K562 (cell line): ENCODE measurements around the gene LRMDA. TPM values are rescaled to one million over a fixed set of nuclear protein-coding genes. Genes with fewer than 3 reads are reported as not detected.

Source experiments
- ATAC-seq: fragments of 200-7000 bp; cut with Tn5 transposase; 3 replicates; pipeline ENCODE4 v1.9.1; 2020; ENCODE audit warnings: moderate library complexity
- BruUV-seq: library from RNA; stranded (reverse); fragments of 400-500 nt; replicated peaks from 2 replicates; lab custom pipeline; 2021; lab: Mats Ljungman, UMichigan
- CTCF ChIA-PET: fragments of 300-600 bp; formaldehyde crosslinking; extraction: SDS; loops from one replicate; lab custom pipeline; 2021; ENCODE audit warnings: low intra/inter-chr PET ratio; lab: Yijun Ruan, JAX
- POLR2A ChIA-PET: fragments of 300-600, 350-650 bp; sonication (Branson Sonifier 250); formaldehyde crosslinking; extraction: SDS; loops from one replicate; lab custom pipeline; 2021; ENCODE audit warnings: antibody characterized with exemption, inconsistent platforms; lab: Yijun Ruan, JAX
- DNase-seq, 4 experiments: peaks; one replicate each; pipeline versions ENCODE4 v3.0.0 to v3.0.0-alpha.2; 2011 to 2018; ENCODE audit warnings: low spot score in 3 of 4, mixed read lengths in 3 of 4; ENCODE audit errors: extremely low read depth in 1 of 4
- FAIRE-seq: peaks from 2 replicates; lab custom pipeline; 2011; peaks lifted over from hg19 to GRCh38; lab: Jason Lieb, UNC
- H2AFZ ChIP-seq: 2 replicates; pipeline ENCODE4 v1.6.0; 2011; ENCODE audit warnings: low read depth, low read length, control low read depth, inconsistent platforms
- H3K27ac ChIP-seq: fragments of 200-600 bp; 3 replicates; pipeline ENCODE4 v1.8.0; 2011; ENCODE audit warnings: low read depth, mild to moderate bottlenecking, control low read depth, inconsistent platforms, low read length, moderate library complexity, mixed read lengths; ENCODE audit errors: extremely low read depth
- H3K27me3 ChIP-seq, 2 experiments: fragments of 300-600 bp in 1 of 2; 2 replicates in 1 of 2; 3 replicates in 1 of 2; pipeline versions ENCODE4 v1.6.0 to v1.8.0; 2011; ENCODE audit warnings: inconsistent platforms in 2 of 2, low read length in 2 of 2, mild to moderate bottlenecking in 1 of 2, mixed read lengths in 1 of 2, moderate library complexity in 1 of 2; ENCODE audit not compliant: control insufficient read depth in 2 of 2, insufficient read depth in 2 of 2
- H3K36me3 ChIP-seq: fragments of 300-600 bp; 3 replicates; pipeline ENCODE4 v1.8.0; 2011; ENCODE audit warnings: mild to moderate bottlenecking, low read length, inconsistent platforms; ENCODE audit not compliant: control insufficient read depth, insufficient read depth
- H3K4me1 ChIP-seq, 2 experiments: fragments of 200-600 bp in 1 of 2; replicated peaks in 1 of 2; 2 replicates in 1 of 2; 3 replicates in 1 of 2; pipeline versions ENCODE4 v1.5.1 to v1.8.0; 2011; ENCODE audit warnings: inconsistent platforms in 2 of 2, low read length in 2 of 2, mild to moderate bottlenecking in 1 of 2, mixed read lengths in 1 of 2, moderate library complexity in 1 of 2; ENCODE audit not compliant: control insufficient read depth in 2 of 2, insufficient read depth in 2 of 2
- H3K4me2 ChIP-seq: 2 replicates; pipeline ENCODE4 v1.6.1; 2011; ENCODE audit warnings: low read length, control low read depth, inconsistent platforms, mixed read lengths; ENCODE audit not compliant: insufficient read depth
- H3K4me3 ChIP-seq: fragments of 200-600 bp; sonication (generic), shearing (Covaris generic); 2 replicates; pipeline ENCODE4 v1.5.1; 2016; ENCODE audit warnings: control low read depth, inconsistent platforms
- H3K79me2 ChIP-seq: fragments of 200-600 bp; 3 replicates; pipeline ENCODE4 v1.8.0; 2011; ENCODE audit warnings: low read length, inconsistent platforms; ENCODE audit not compliant: control insufficient read depth, insufficient read depth
- H3K9ac ChIP-seq, 2 experiments: 2 replicates each; pipeline versions ENCODE4 v1.6.0 to v1.6.1; 2011; ENCODE audit warnings: low read depth in 2 of 2, low read length in 2 of 2, control low read depth in 1 of 2, inconsistent platforms in 1 of 2, mild to moderate bottlenecking in 1 of 2, mixed read lengths in 1 of 2; ENCODE audit not compliant: insufficient read depth in 1 of 2
- H3K9me1 ChIP-seq: one replicate; pipeline ENCODE4 v1.6.0; 2011; ENCODE audit warnings: inconsistent platforms, mild to moderate bottlenecking, low read length, moderate library complexity; ENCODE audit not compliant: control insufficient read depth, insufficient read depth
- H3K9me3 ChIP-seq: replicated peaks from 2 replicates; pipeline ENCODE4 v1.5.1; 2011; ENCODE audit warnings: low read depth, low read length, inconsistent platforms; ENCODE audit not compliant: control insufficient read depth, insufficient read depth
- H4K20me1 ChIP-seq: replicated peaks from 2 replicates; pipeline ENCODE4 v1.6.1; 2011; ENCODE audit warnings: low read length, inconsistent platforms, mixed read lengths; ENCODE audit not compliant: control insufficient read depth, insufficient read depth
- GTF2A2 ChIP-seq: IDR thresholded peaks from 2 replicates; pipeline ENCODE4 v1.6.1; 2016; ENCODE audit warnings: mild to moderate bottlenecking, missing genetic modification characterization, missing compliant biosample characterization
- HDAC1 ChIP-seq, 2 experiments: fragments of 450-650 bp; IDR thresholded peaks; 2 replicates each; pipeline ENCODE4 v1.6.1; 2016 to 2017; ENCODE audit warnings: inconsistent platforms in 1 of 2, mild to moderate bottlenecking in 1 of 2, moderate library complexity in 1 of 2
- HEY1 ChIP-seq: fragments of 250-450 bp; sonication (Bioruptor Pico); IDR thresholded peaks from 2 replicates; pipeline ENCODE4 v1.5.0; 2020; ENCODE audit warnings: mild to moderate bottlenecking, moderate library complexity, borderline replicate concordance
- HMG20B ChIP-seq: fragments of 250-450 bp; sonication (Bioruptor Pico); IDR thresholded peaks from 2 replicates; pipeline ENCODE4 v1.5.0; 2021; ENCODE audit warnings: mild to moderate bottlenecking
- NFYB ChIP-seq: IDR thresholded peaks from 2 replicates; pipeline ENCODE4 v1.6.1; 2011; ENCODE audit warnings: mild to moderate bottlenecking, moderate library complexity; ENCODE audit not compliant: insufficient read length; ENCODE audit errors: extremely low read depth
- NR2C1 ChIP-seq, 2 experiments: fragments of 450-650 bp; IDR thresholded peaks; 2 replicates each; pipeline ENCODE4 v1.6.1; 2017; ENCODE audit warnings: mild to moderate bottlenecking in 2 of 2, antibody characterized with exemption in 1 of 2, inconsistent platforms in 1 of 2, missing compliant biosample characterization in 1 of 2, missing genetic modification characterization in 1 of 2
- PCBP1 ChIP-seq: fragments of 200-400 bp; formaldehyde crosslinking; IDR thresholded peaks from 2 replicates; pipeline ENCODE4 v1.6.1; 2018; ENCODE audit warnings: mild to moderate bottlenecking, low read depth, low read length; ENCODE audit not compliant: poor library complexity, severe bottlenecking
- PKNOX1 ChIP-seq: fragments of 450-650 bp; IDR thresholded peaks from 2 replicates; pipeline ENCODE4 v1.6.1; 2016
- YY1 ChIP-seq, 3 experiments: IDR thresholded peaks; 2 replicates each; pipeline ENCODE4 v1.6.1; 2011; ENCODE audit warnings: low read length in 2 of 3, mild to moderate bottlenecking in 2 of 3, moderate library complexity in 2 of 3, borderline replicate concordance in 1 of 3, control low read depth in 1 of 3, low read depth in 1 of 3; ENCODE audit not compliant: insufficient read depth in 3 of 3, insufficient replicate concordance in 2 of 3, control insufficient read depth in 1 of 3, insufficient read length in 1 of 3; ENCODE audit errors: extremely low read depth in 1 of 3
- ZNF143 ChIP-seq: sonication (generic); formaldehyde crosslinking; IDR thresholded peaks from 2 replicates; pipeline ENCODE4 v1.9.0; 2022; ENCODE audit warnings: mild to moderate bottlenecking, missing genetic modification reagents
- ZNF408 ChIP-seq: fragments of 250-450 bp; sonication (Bioruptor Pico); IDR thresholded peaks from 2 replicates; pipeline ENCODE4 v1.4.0; 2020; ENCODE audit warnings: low read depth, mild to moderate bottlenecking, moderate library complexity
- ZNF511 ChIP-seq: sonication (generic); formaldehyde crosslinking; IDR thresholded peaks from 2 replicates; pipeline ENCODE4 v1.8.0; 2022; ENCODE audit warnings: mild to moderate bottlenecking, missing genetic modification reagents
- ZNF655 ChIP-seq: fragments of 250-450 bp; sonication (Bioruptor Pico); IDR thresholded peaks from 2 replicates; pipeline ENCODE4 v1.5.0; 2021
- ZNF77 ChIP-seq: fragments of 250-450 bp; sonication (Bioruptor Pico); IDR thresholded peaks from 2 replicates; pipeline ENCODE4 v1.5.0; 2020
- WGBS: fragments of 100-300 bp; shearing (Covaris generic); methylation state at CpG from one replicate; pipeline ENCODE4 v1.1.6; 2016; ENCODE audit warnings: low coverage, mixed read lengths; ENCODE audit not compliant: insufficient coverage; ENCODE audit errors: missing lambda C conversion rate; 5-methylcytosine and 5-hydroxymethylcytosine counted together
- in situ Hi-C: fragments of 300-500 bp; cut with MboI; formaldehyde crosslinking; loops from 4 replicates; pipeline ENCODE4 v1.15.0; 2018; ENCODE audit warnings: inconsistent platforms, mixed read lengths
- intact Hi-C: fragments of 100-400 bp; cut with micrococcal nuclease; formaldehyde crosslinking; loops from 2 replicates; pipeline ENCODE4 v1.14.2; 2022
- polyA plus RNA-seq, 8 experiments: library from polyadenylated mRNA; depleted of rRNA in 4 of 8; stranded (reverse) in 5 of 8; unstranded in 3 of 8; fragments of >200 nt; fragmentation: Nextera tagmentation in 2 of 8; fragmentation: Illumina TruSeq in 1 of 8; extraction: Ambion mirVana in 2 of 8; extraction: Trizol in 1 of 8; gene quantifications; 2 replicates each; pipeline versions ENCODE4 v1.2.1 to v1.2.3, GENCODE V29; 2011 to 2014; ENCODE audit warnings: inconsistent platforms in 1 of 8, missing spikeins in 1 of 8
- total RNA-seq, 7 experiments: library from RNA; depleted of rRNA in 6 of 7; stranded (reverse); fragments of >200 nt in 6 of 7; fragmentation: Illumina TruSeq in 2 of 7; extraction: Trizol in 2 of 7; gene quantifications; 2 replicates each; pipeline versions ENCODE4 v1.2.1 to v1.2.3, GENCODE V29; 2011 to 2021; ENCODE audit warnings: low replicate concordance in 1 of 7

The LRMDA gene
- total and polyA plus RNA-seq, 9 of the 15 experiments (the other 6 are each of a cell fraction or from before 2014, with no cell fraction given): 0.25 TPM; not detected in 8

DNA sequence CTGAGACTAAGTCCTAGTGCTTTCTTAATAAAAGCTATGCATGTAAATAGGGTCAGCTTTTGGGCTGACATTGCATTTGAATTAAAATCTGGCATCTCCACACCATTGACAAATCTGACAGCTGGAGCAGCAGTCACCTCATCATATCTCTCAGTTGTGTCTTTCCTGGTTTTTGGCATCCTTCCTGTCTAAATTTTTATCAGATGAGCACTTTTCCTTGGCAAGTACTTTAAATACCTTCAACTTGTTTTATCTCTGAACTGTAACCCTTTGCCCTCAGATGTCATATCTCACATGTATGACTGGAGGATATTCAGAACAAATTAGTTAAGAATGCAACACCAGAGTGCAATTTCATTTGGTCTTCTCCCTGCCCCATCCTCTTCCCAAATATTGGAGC lies 1066.2 kb downstream of the LRMDA start:
- POLR2A ChIA-PET: no interaction called here
- H2AFZ ChIP-seq: no peak overlapping the region
- DNase-seq (no peak), FAIRE-seq (no peak), ATAC-seq (no peak)
- H3K9me1 ChIP-seq: no peaks in the 10 kb centered on the region
- H3K9ac ChIP-seq: no peak overlapping the region
- H3K27ac ChIP-seq: no peak overlapping the region
- intact Hi-C loops: no loop called here
- H3K9me3 ChIP-seq: no peaks in the 10 kb centered on the region; the same call in 1 of the 2 replicates
- H3K36me3 ChIP-seq: no peaks in the 10 kb centered on the region
- H3K4me3 ChIP-seq: no peak overlapping the region
- H4K20me1 ChIP-seq: no peaks in the 10 kb centered on the region
- CTCF ChIA-PET: no interaction called here
- no peaks in the 10 kb centered on the region for H3K4me1 ChIP-seq
- in situ Hi-C loops: no loop called here
- H3K27me3 ChIP-seq: no peaks in the 10 kb centered on the region
- no peak overlapping the region for H3K4me2 ChIP-seq
- no peak for TF ChIP-seq ZNF408 (CRISPR knock-in tag)
- no TSS peak for BruUV-seq
- no peaks in the 10 kb centered on the region for H3K79me2 ChIP-seq

GRCh38 chr10:76504823-76505222 lies 1073.4 kb downstream of the LRMDA start:
- no peaks in the 10 kb centered on the region; the same call in 1 of the 2 replicates for H3K9me3 ChIP-seq
- no peak for DNase-seq
- H3K4me3 ChIP-seq: no peak overlapping the region
- H2AFZ ChIP-seq: no peak overlapping the region
- WGBS: 0% methylated on average over 1 of the region's 1 CpG
- no peaks in the 10 kb centered on the region for H3K79me2 ChIP-seq
- ChIA-PET POLR2A (no interaction called here), CTCF (no interaction called here)
- no peak for FAIRE-seq
- H3K36me3 ChIP-seq: no peaks in the 10 kb centered on the region
- intact Hi-C loops: no loop called here
- no peak overlapping the region for H3K27ac ChIP-seq
- no peaks in the 10 kb centered on the region for H3K4me1 ChIP-seq
- in situ Hi-C loops: no loop called here
- H3K9me1 ChIP-seq: no peaks in the 10 kb centered on the region
- no peak overlapping the region for H3K9ac ChIP-seq
- H3K4me2 ChIP-seq: no peak overlapping the region
- BruUV-seq: no TSS peak
- H3K27me3 ChIP-seq: no peaks in the 10 kb centered on the region
- no peak for ATAC-seq
- H4K20me1 ChIP-seq: no peaks in the 10 kb centered on the region
- TF ChIP-seq ZNF143 (CRISPR knock-in tag): no peak
- no peak for TF ChIP-seq ZNF655 (CRISPR knock-in tag)
- TF ChIP-seq ZNF511 (CRISPR knock-in tag): no peak
- no peak for TF ChIP-seq GTF2A2 (tag)
- TF ChIP-seq YY1 (IDR thresholded peaks at IDR 0.05; ENCODE audit: borderline replicate concordance in 1 of 3, control insufficient read depth in 1 of 3, extremely low read depth in 1 of 3, insufficient read depth in 3 of 3, insufficient read length in 1 of 3, insufficient replicate concordance in 2 of 3, low read depth in 1 of 3, low read length in 2 of 3): no peak
- no peak for TF ChIP-seq HMG20B (CRISPR knock-in tag)
- TF ChIP-seq HEY1 (CRISPR knock-in tag): no peak
- TF ChIP-seq NR2C1 (IDR thresholded peaks at IDR 0.05): no peak
- no peak for TF ChIP-seq NR2C1 (tag; IDR thresholded peaks at IDR 0.05)
- no peak for TF ChIP-seq PKNOX1
- no peak for TF ChIP-seq ZNF77 (CRISPR knock-in tag)
- TF ChIP-seq HDAC1 (IDR thresholded peaks at IDR 0.05): no peak
- no peak for TF ChIP-seq PCBP1
- TF ChIP-seq NFYB: no peak
